COR-L47 (cell line): ENCODE results near the gene ZNF507.
"Not testable (repeated sequence)": the region's sequence is repeated elsewhere in the genome, so short reads cannot be mapped to it uniquely, and the experiment has no call there.

Experiments used
- DNase-seq: peaks from one replicate; lab custom pipeline; 2025; lab: John Stamatoyannopoulos, UW

ZNF507 gene

GRCh38 chr19:32415246-32415645, 69.8 kb downstream of the ZNF507 start:
- DNase-seq, result no peak

- DNase-seq, result no peak
These were observed 70.3 kb downstream of the ZNF507 start for GRCh38 chr19:32415669-32416068.

- no peak for DNase-seq
These were observed 71.5 kb downstream of the ZNF507 start for GRCh38 chr19:32416749-32417456.

- no peak for DNase-seq
These were observed 72.7 kb downstream of the ZNF507 start for GRCh38 chr19:32418155-32418554.

- DNase-seq, result no peak
These were observed 76.4 kb downstream of the ZNF507 start for GRCh38 chr19:32421589-32422361.

- no peak for DNase-seq
These were observed 77.0 kb downstream of the ZNF507 start for GRCh38 chr19:32422435-32422834.

GRCh38 chr19:32423944-32424343, 78.5 kb downstream of the ZNF507 start:
- not testable (repeated sequence) for DNase-seq

- DNase-seq, result no peak
These were observed 82.1 kb downstream of the ZNF507 start for GRCh38 chr19:32427536-32427935.

- no peak for DNase-seq
These were observed 91.3 kb downstream of the ZNF507 start for GRCh38 chr19:32436692-32437091.

GRCh38 chr19:32437096-32437495, 91.7 kb downstream of the ZNF507 start:
- no peak for DNase-seq
